HCEC 1CT (cell line): ENCODE results near the gene RRM2.
"Not testable (repeated sequence)": the region's sequence is repeated elsewhere in the genome, so short reads cannot be mapped to it uniquely, and the experiment has no call there.

ENCODE experiments used
- DNase-seq: peaks from one replicate; pipeline ENCODE4 v3.0.0-alpha.2; 2017

The RRM2 gene

GRCh38 chr2:10135296-10136089 lies 13.0 kb downstream of the RRM2 start:
- DNase-seq: peak; percentile 15

- no peak for DNase-seq
Measured at GRCh38 chr2:10136101-10136934, 13.8 kb downstream of the RRM2 start.

- peak; percentile 30 for DNase-seq
Measured at GRCh38 chr2:10137053-10137843, 14.7 kb downstream of the RRM2 start.

- no peak for DNase-seq
Measured at GRCh38 chr2:10139536-10139935, 17.0 kb downstream of the RRM2 start.

- no peak for DNase-seq
Measured at GRCh38 chr2:10140841-10141610, 18.5 kb downstream of the RRM2 start.

GRCh38 chr2:10141736-10142639 lies 19.4 kb downstream of the RRM2 start:
- DNase-seq: no peak

DNA sequence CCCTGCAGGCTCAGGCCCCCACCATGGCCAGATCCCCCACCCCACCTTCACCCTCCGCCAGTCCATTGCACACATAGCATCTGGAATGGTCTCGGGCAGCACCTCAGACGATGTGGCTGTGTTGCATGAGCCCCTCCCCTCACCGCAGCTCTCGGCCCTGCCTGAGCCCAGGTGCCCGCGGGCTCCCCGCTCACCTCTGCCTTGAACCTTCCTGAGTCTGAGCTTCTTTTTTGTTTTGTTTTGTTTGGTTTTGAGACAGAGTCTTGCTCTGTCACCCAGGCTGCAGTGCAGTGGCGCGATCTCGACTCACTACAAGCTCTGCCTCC lies 20.1 kb downstream of the RRM2 start:
- DNase-seq: no peak

GRCh38 chr2:10144771-10145518 lies 22.4 kb downstream of the RRM2 start:
- DNase-seq: no peak

- DNase-seq: no peak
Measured at GRCh38 chr2:10145519-10146357, 23.2 kb downstream of the RRM2 start.

- no peak for DNase-seq
Measured at GRCh38 chr2:10146366-10147005, 23.9 kb downstream of the RRM2 start.

GRCh38 chr2:10147050-10147660 lies 24.6 kb downstream of the RRM2 start:
- not testable (repeated sequence) for DNase-seq

DNA sequence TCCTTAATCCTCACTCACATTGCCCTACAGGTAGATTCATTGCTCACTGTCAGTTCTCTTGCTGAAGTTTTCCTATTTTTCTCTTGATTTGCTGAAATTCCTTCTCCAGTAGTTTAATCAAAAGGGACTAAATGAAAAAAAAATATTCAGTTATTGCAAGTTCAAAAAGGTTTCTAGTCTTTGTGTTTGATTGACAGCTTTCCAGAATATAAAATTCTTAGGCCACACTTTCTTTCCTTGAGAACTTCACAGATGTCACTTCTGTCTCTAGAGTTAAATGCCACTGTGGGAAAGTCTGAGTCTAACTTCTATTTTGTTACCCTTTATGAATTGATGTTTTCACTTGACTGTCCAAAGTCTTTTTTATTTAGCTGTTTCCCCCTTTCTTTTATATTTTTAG lies 25.7 kb downstream of the RRM2 start:
- no peak for DNase-seq

GRCh38 chr2:10149635-10150034 lies 27.1 kb downstream of the RRM2 start:
- no peak for DNase-seq

GRCh38 chr2:10150436-10150835 lies 27.9 kb downstream of the RRM2 start:
- DNase-seq: no peak

DNA sequence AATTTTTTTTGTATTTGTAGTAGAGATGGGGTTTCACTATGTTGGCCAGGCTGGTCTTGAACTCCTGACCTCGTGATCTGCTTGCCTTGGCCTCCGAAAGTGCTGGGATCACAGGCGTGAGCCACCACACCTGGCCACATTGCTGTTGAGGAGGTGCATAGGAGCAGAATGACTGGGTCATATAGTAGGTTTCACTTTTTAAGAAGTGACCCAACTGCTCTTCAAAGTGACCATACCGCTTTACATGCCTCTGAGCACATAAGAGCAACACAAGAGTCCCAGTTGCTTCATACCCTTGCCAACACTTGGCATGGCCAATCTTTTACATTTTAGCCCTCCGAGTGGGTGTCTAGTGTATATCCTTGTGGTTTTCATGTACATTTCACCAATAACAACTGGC lies 28.9 kb downstream of the RRM2 start:
- no peak for DNase-seq

DNA sequence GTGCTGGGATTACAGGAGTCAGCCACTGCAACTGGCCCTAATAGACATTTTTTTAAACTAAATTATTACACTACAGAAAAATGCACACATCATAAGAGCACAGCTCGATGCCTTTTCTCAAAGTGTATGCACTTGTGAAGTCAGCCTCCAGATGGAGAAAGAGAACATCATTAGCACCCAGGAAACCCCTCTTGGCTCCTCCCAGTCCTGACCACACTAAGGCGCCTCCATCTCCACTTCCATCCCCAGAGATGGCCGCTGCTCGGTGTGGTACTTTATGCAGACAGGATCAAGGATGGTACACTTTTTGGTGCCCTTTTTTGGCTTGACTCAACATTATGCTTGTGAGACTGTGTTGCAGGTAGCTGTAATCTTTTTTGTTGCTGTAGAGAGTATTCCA lies 34.8 kb downstream of the RRM2 start:
- DNase-seq: peak; percentile 9

- no peak for DNase-seq
Measured at GRCh38 chr2:10158681-10159080, 36.1 kb downstream of the RRM2 start.

DNA sequence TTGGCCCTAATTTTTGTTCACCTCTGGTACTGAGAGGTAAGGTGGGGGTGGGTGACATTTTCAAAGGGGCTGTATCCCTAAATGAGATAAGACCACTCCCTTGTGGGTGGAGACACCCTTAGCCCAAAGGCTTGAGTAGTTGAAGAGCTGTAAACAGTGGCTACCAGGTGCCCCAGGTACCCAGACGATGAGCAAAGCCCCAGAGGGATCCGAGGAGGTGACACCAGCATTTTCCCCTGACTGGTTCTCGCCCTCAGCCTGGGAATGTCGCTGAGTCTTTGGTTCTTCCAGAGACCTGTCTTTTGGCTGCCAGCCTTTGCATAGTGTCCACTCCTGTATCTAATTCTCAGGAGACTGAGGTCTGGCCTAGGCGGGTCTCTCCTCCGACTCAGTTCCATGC lies 36.5 kb downstream of the RRM2 start:
- no peak for DNase-seq

GRCh38 chr2:10159581-10160131 lies 37.1 kb downstream of the RRM2 start:
- DNase-seq: no peak
